K562 (cell line): Measurements from ENCODE around the gene SLAMF7. TPM values are rescaled to one million over a fixed set of nuclear protein-coding genes. Genes with fewer than 3 reads are reported as not detected.

Experiments
- ATAC-seq: fragments of 200-7000 bp; cut with Tn5 transposase; 3 replicates; pipeline ENCODE4 v1.9.1; 2020; ENCODE audit warnings: moderate library complexity
- BruUV-seq: library from RNA; stranded (reverse); fragments of 400-500 nt; replicated peaks from 2 replicates; lab custom pipeline; 2021; lab: Mats Ljungman, UMichigan
- CTCF ChIA-PET: fragments of 300-600 bp; formaldehyde crosslinking; extraction: SDS; loops from one replicate; lab custom pipeline; 2021; ENCODE audit warnings: low intra/inter-chr PET ratio; lab: Yijun Ruan, JAX
- POLR2A ChIA-PET: fragments of 300-600, 350-650 bp; sonication (Branson Sonifier 250); formaldehyde crosslinking; extraction: SDS; loops from one replicate; lab custom pipeline; 2021; ENCODE audit warnings: antibody characterized with exemption, inconsistent platforms; lab: Yijun Ruan, JAX
- DNase-seq, 4 experiments: peaks; one replicate each; pipeline versions ENCODE4 v3.0.0 to v3.0.0-alpha.2; 2011 to 2018; ENCODE audit warnings: low spot score in 3 of 4, mixed read lengths in 3 of 4; ENCODE audit errors: extremely low read depth in 1 of 4
- FAIRE-seq: peaks from 2 replicates; lab custom pipeline; 2011; peaks lifted over from hg19 to GRCh38; lab: Jason Lieb, UNC
- H2AFZ ChIP-seq: 2 replicates; pipeline ENCODE4 v1.6.0; 2011; ENCODE audit warnings: low read depth, low read length, control low read depth, inconsistent platforms
- H3K27ac ChIP-seq: fragments of 200-600 bp; 3 replicates; pipeline ENCODE4 v1.8.0; 2011; ENCODE audit warnings: low read depth, mild to moderate bottlenecking, control low read depth, inconsistent platforms, low read length, moderate library complexity, mixed read lengths; ENCODE audit errors: extremely low read depth
- H3K27me3 ChIP-seq, 2 experiments: fragments of 300-600 bp in 1 of 2; 2 replicates in 1 of 2; 3 replicates in 1 of 2; pipeline versions ENCODE4 v1.6.0 to v1.8.0; 2011; ENCODE audit warnings: inconsistent platforms in 2 of 2, low read length in 2 of 2, mild to moderate bottlenecking in 1 of 2, mixed read lengths in 1 of 2, moderate library complexity in 1 of 2; ENCODE audit not compliant: control insufficient read depth in 2 of 2, insufficient read depth in 2 of 2
- H3K36me3 ChIP-seq: fragments of 300-600 bp; 3 replicates; pipeline ENCODE4 v1.8.0; 2011; ENCODE audit warnings: mild to moderate bottlenecking, low read length, inconsistent platforms; ENCODE audit not compliant: control insufficient read depth, insufficient read depth
- H3K4me1 ChIP-seq, 2 experiments: fragments of 200-600 bp in 1 of 2; replicated peaks in 1 of 2; 2 replicates in 1 of 2; 3 replicates in 1 of 2; pipeline versions ENCODE4 v1.5.1 to v1.8.0; 2011; ENCODE audit warnings: inconsistent platforms in 2 of 2, low read length in 2 of 2, mild to moderate bottlenecking in 1 of 2, mixed read lengths in 1 of 2, moderate library complexity in 1 of 2; ENCODE audit not compliant: control insufficient read depth in 2 of 2, insufficient read depth in 2 of 2
- H3K4me2 ChIP-seq: 2 replicates; pipeline ENCODE4 v1.6.1; 2011; ENCODE audit warnings: low read length, control low read depth, inconsistent platforms, mixed read lengths; ENCODE audit not compliant: insufficient read depth
- H3K4me3 ChIP-seq: fragments of 200-600 bp; sonication (generic), shearing (Covaris generic); 2 replicates; pipeline ENCODE4 v1.5.1; 2016; ENCODE audit warnings: control low read depth, inconsistent platforms
- H3K79me2 ChIP-seq: fragments of 200-600 bp; 3 replicates; pipeline ENCODE4 v1.8.0; 2011; ENCODE audit warnings: low read length, inconsistent platforms; ENCODE audit not compliant: control insufficient read depth, insufficient read depth
- H3K9ac ChIP-seq, 2 experiments: 2 replicates each; pipeline versions ENCODE4 v1.6.0 to v1.6.1; 2011; ENCODE audit warnings: low read depth in 2 of 2, low read length in 2 of 2, control low read depth in 1 of 2, inconsistent platforms in 1 of 2, mild to moderate bottlenecking in 1 of 2, mixed read lengths in 1 of 2; ENCODE audit not compliant: insufficient read depth in 1 of 2
- H3K9me1 ChIP-seq: one replicate; pipeline ENCODE4 v1.6.0; 2011; ENCODE audit warnings: inconsistent platforms, mild to moderate bottlenecking, low read length, moderate library complexity; ENCODE audit not compliant: control insufficient read depth, insufficient read depth
- H3K9me3 ChIP-seq: replicated peaks from 2 replicates; pipeline ENCODE4 v1.5.1; 2011; ENCODE audit warnings: low read depth, low read length, inconsistent platforms; ENCODE audit not compliant: control insufficient read depth, insufficient read depth
- H4K20me1 ChIP-seq: replicated peaks from 2 replicates; pipeline ENCODE4 v1.6.1; 2011; ENCODE audit warnings: low read length, inconsistent platforms, mixed read lengths; ENCODE audit not compliant: control insufficient read depth, insufficient read depth
- ELF1 ChIP-seq: fragments of 200-800 bp; sonication (Bioruptor generic); IDR thresholded peaks from 2 replicates; pipeline ENCODE4 v1.6.1; 2016; ENCODE audit warnings: missing genetic modification characterization, missing compliant biosample characterization
- GABPA ChIP-seq: fragments of 200-800 bp; sonication (Bioruptor generic); conservative IDR thresholded peaks from 2 replicates; pipeline ENCODE4 v1.6.1; 2016; ENCODE audit warnings: low read depth, missing genetic modification characterization, missing compliant biosample characterization
- GABPB1 ChIP-seq: sonication (generic); formaldehyde crosslinking; IDR thresholded peaks from 2 replicates; pipeline ENCODE4 v1.8.0; 2022; ENCODE audit warnings: mild to moderate bottlenecking, missing genetic modification reagents
- ZBED1 ChIP-seq: IDR thresholded peaks from 2 replicates; pipeline ENCODE4 v1.6.1; 2014
- WGBS: fragments of 100-300 bp; shearing (Covaris generic); methylation state at CpG from one replicate; pipeline ENCODE4 v1.1.6; 2016; ENCODE audit warnings: low coverage, mixed read lengths; ENCODE audit not compliant: insufficient coverage; ENCODE audit errors: missing lambda C conversion rate; 5-methylcytosine and 5-hydroxymethylcytosine counted together
- in situ Hi-C: fragments of 300-500 bp; cut with MboI; formaldehyde crosslinking; loops from 4 replicates; pipeline ENCODE4 v1.15.0; 2018; ENCODE audit warnings: inconsistent platforms, mixed read lengths
- intact Hi-C: fragments of 100-400 bp; cut with micrococcal nuclease; formaldehyde crosslinking; loops from 2 replicates; pipeline ENCODE4 v1.14.2; 2022
- polyA plus RNA-seq, 8 experiments: library from polyadenylated mRNA; depleted of rRNA in 4 of 8; stranded (reverse) in 5 of 8; unstranded in 3 of 8; fragments of >200 nt; fragmentation: Nextera tagmentation in 2 of 8; fragmentation: Illumina TruSeq in 1 of 8; extraction: Ambion mirVana in 2 of 8; extraction: Trizol in 1 of 8; gene quantifications; 2 replicates each; pipeline versions ENCODE4 v1.2.1 to v1.2.3, GENCODE V29; 2011 to 2014; ENCODE audit warnings: inconsistent platforms in 1 of 8, missing spikeins in 1 of 8
- total RNA-seq, 7 experiments: library from RNA; depleted of rRNA in 6 of 7; stranded (reverse); fragments of >200 nt in 6 of 7; fragmentation: Illumina TruSeq in 2 of 7; extraction: Trizol in 2 of 7; gene quantifications; 2 replicates each; pipeline versions ENCODE4 v1.2.1 to v1.2.3, GENCODE V29; 2011 to 2021; ENCODE audit warnings: low replicate concordance in 1 of 7
- TF ChIP-seq, protein P1 (sequence below): sonication (generic); formaldehyde crosslinking; IDR thresholded peaks from 2 replicates; pipeline ENCODE4 v1.8.1; 2023; ENCODE audit warnings: mild to moderate bottlenecking, missing genetic modification reagents
- TF ChIP-seq, protein P2 (sequence below): sonication (generic); IDR thresholded peaks from 2 replicates; pipeline ENCODE4 v1.6.1; 2016

Gene SLAMF7
- total and polyA plus RNA-seq, 9 of the 15 experiments (the other 6 are each of a cell fraction or from before 2014, with no cell fraction given): 0.11 to 1.2 (median 0.22) TPM; not detected in 2

DNA sequence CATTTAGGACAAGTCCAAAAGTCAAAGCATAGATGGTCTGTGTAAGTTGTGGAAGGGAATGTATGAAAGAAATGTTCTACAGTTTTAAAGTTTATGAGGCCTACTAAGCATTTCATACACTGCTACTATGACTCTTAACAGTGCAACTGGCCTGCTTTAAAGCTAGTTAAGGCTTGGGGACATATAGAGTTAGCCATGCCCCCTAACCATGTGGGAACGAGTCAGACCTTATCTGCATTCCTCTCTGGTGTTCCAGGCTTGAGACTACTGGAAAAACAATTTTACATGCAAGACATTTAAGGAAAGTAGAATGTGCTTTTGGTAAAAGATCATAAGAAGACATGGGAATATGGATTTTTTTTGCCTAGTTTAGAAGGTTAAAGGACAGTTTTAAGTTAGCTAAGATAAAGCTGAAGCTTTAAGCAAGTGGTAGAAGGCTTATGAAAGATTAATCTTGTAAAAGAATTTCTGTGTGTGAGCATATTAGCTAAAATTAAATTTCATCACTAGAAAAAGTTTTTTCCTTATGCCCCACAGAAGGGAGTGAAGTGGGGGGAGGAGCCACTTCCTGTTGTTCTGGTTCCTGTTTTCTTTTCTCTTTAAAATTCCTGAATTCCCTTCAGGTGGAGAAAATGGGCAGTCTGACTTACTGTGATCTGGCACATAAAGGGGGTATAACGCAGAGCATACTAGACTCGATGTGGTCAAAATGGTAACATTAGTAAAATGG is 18.5 kb upstream of the SLAMF7 start:
- H3K79me2 ChIP-seq: no peaks in the 10 kb centered on the region
- DNase-seq (no peak), FAIRE-seq (no peak), ATAC-seq (no peak)
- CTCF ChIA-PET: no interaction called here
- in situ Hi-C loops: no loop called here
- H3K4me1 ChIP-seq: no peaks in the 10 kb centered on the region; a peak in 1 of 5 replicates
- H2AFZ ChIP-seq: no peak overlapping the region
- H3K4me3 ChIP-seq: no peak overlapping the region
- no peaks in the 10 kb centered on the region for H4K20me1 ChIP-seq
- no peaks in the 10 kb centered on the region for H3K9me3 ChIP-seq
- TF ChIP-seq, protein P1, sequence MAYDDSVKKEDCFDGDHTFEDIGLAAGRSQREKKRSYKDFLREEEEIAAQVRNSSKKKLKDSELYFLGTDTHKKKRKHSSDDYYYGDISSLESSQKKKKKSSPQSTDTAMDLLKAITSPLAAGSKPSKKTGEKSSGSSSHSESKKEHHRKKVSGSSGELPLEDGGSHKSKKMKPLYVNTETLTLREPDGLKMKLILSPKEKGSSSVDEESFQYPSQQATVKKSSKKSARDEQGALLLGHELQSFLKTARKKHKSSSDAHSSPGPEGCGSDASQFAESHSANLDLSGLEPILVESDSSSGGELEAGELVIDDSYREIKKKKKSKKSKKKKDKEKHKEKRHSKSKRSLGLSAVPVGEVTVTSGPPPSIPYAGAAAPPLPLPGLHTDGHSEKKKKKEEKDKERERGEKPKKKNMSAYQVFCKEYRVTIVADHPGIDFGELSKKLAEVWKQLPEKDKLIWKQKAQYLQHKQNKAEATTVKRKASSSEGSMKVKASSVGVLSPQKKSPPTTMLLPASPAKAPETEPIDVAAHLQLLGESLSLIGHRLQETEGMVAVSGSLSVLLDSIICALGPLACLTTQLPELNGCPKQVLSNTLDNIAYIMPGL (CRISPR knock-in tag): no peak
- TF ChIP-seq GABPA (peak; percentile 45), ZBED1 (no peak), ELF1 (tag) (0 out of 2 replicates have a peak, but pooled peaks have one; percentile 20), GABPB1 (CRISPR knock-in tag) (no peak)
- TF ChIP-seq, protein P2, sequence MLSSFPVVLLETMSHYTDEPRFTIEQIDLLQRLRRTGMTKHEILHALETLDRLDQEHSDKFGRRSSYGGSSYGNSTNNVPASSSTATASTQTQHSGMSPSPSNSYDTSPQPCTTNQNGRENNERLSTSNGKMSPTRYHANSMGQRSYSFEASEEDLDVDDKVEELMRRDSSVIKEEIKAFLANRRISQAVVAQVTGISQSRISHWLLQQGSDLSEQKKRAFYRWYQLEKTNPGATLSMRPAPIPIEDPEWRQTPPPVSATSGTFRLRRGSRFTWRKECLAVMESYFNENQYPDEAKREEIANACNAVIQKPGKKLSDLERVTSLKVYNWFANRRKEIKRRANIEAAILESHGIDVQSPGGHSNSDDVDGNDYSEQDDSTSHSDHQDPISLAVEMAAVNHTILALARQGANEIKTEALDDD: 0 out of 2 replicates have a peak, but pooled peaks have one; percentile 21
- BruUV-seq: no TSS peak
- H3K36me3 ChIP-seq: no peaks in the 10 kb centered on the region
- 7% methylated on average over 3 of the region's 3 CpGs for WGBS
- no peak overlapping the region for H3K4me2 ChIP-seq
- H3K9me1 ChIP-seq: no peaks in the 10 kb centered on the region
- POLR2A ChIA-PET: no interaction called here
- intact Hi-C loops: loop anchor here (10.0 kb wide), 1 partner anchor 414 kb away; the partner anchor contains the start of gene DEDD
- no peak overlapping the region for H3K27ac ChIP-seq
- peaks cover 11 to 12% of the 10 kb centered on the region in 2 experiments; a peak in 4 of 5 replicates for H3K27me3 ChIP-seq
- H3K9ac ChIP-seq: no peak overlapping the region
